ENCODE results near the gene OLFM1.

The OLFM1 gene

DNA sequence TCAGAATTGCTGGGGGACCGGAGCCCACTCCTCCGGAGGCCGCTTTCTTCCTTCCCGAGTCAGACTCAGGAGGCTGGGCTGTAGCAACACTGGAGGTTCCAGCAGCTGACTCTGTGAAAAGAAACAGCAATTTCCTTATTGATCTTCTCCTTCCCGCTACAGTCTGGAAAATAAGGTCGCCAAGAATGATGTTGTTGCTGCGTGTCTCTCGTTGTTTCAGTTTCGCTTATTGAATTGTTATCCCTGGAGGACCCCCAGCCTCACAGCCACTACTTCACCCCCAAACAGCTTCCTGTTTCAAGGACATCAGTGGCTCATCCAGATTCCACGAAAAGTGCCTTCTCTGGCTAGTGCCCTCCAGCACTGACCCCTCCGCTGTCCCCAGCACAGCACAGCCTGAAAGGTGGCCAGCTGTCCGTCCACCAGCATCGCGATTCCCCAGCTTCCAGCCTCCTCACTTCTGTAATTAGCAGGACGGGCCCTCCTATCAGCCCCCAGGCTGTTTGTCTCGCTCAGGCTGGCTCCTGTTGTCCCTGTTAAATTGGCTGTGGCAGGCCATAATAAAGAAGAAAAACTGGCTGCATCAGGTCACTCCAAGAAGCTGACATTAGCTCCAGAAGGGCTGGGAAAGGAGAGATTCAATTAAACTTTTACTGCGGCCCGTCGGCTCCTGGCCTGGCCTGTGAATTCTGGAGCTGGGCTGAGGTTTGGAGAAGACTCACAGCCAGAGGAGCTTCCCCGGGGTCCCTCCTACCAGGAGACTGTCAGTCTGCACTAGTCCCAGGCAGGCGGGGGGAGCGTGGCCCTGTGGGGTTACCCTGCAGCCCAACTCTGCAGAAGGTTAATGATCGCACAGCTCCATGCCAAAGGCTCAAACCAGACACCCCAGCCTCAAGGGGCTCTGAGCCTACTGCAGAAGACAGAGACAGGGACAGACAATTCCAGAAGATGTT, 40.5 kb downstream of the OLFM1 start:
- DNase-seq (ENCODE audit: low read depth), result no peak
- H3K4me3 ChIP-seq (ENCODE audit: low read length), result no peak overlapping the region
- TF ChIP-seq, protein P1, sequence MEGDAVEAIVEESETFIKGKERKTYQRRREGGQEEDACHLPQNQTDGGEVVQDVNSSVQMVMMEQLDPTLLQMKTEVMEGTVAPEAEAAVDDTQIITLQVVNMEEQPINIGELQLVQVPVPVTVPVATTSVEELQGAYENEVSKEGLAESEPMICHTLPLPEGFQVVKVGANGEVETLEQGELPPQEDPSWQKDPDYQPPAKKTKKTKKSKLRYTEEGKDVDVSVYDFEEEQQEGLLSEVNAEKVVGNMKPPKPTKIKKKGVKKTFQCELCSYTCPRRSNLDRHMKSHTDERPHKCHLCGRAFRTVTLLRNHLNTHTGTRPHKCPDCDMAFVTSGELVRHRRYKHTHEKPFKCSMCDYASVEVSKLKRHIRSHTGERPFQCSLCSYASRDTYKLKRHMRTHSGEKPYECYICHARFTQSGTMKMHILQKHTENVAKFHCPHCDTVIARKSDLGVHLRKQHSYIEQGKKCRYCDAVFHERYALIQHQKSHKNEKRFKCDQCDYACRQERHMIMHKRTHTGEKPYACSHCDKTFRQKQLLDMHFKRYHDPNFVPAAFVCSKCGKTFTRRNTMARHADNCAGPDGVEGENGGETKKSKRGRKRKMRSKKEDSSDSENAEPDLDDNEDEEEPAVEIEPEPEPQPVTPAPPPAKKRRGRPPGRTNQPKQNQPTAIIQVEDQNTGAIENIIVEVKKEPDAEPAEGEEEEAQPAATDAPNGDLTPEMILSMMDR (conservative IDR thresholded peaks at IDR 0.05; ENCODE audit: low read depth, low read length), result no peak

DNA sequence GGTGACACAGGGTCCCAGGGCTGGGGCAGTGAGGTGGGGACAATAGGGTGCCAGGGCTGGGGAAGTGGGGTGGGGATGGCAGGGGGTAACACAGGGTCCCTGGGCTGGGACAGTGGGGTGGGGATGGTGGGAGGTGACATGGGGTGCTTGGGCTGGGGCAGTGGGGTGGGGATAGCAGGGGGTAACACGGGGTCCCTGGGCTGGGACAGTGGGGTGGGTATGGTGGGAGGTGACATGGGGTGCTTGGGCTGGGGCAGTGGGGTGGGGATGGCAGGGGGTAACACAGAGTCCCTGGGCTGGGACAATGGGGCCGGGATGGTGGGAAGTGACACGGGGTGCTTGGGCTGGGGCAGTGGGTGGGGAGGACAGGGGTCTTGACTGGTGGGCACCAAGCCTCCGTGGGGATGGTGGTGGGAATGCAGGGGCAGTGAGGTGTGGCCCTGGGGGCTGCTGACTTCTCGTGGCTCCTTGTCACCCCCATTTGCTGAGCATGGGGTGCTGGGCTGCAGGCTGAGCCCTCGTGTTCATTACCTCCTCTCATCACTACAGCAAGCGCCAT, 41.7 kb downstream of the OLFM1 start:
- no peak for DNase-seq (ENCODE audit: low read depth)
- H3K4me3 ChIP-seq (ENCODE audit: low read length), result no peak overlapping the region
- TF ChIP-seq, protein P1 (conservative IDR thresholded peaks at IDR 0.05; ENCODE audit: low read depth, low read length), result no peak

DNA sequence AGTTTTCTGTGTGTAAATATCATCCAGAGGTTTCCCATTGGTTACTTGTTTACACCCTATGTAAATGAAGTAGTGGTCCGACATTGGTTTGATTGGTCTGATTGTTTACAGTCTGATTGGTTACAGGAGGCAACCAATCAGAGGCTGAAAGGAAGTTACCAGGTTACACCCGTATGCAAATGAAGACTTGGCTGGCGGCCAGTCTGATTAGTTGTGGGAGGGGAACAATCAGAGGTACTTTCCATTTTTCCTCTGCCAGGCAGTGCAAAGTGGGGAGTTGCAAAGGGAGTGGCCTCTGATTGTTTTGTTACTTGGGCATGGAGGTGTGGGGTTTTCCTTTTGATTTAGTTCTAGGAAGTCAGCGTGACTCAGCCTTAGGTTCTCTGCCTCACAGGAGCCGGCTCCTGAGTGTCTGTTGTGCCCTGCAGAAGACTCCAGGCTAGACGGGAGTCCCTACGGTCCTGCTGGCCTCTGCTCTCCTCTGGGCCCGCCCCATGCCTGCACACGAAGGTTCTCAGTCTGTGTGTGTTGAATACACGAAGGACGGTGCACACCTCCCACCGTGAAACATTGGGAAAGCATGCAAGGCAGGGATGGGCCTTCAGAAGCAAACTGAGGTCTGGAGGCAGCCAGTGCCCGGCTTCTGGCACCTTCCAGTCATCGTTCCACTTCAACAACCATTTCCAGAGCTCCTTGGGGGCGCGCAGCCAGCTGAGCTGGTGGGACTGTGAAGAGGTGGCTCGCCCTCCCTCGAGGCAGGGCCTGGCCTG, 42.9 kb downstream of the OLFM1 start:
- no peak overlapping the region for H3K4me3 ChIP-seq (ENCODE audit: low read length)
- no peak for DNase-seq (ENCODE audit: low read depth)
- TF ChIP-seq, protein P1 (conservative IDR thresholded peaks at IDR 0.05; ENCODE audit: low read depth, low read length), result no peak

DNA sequence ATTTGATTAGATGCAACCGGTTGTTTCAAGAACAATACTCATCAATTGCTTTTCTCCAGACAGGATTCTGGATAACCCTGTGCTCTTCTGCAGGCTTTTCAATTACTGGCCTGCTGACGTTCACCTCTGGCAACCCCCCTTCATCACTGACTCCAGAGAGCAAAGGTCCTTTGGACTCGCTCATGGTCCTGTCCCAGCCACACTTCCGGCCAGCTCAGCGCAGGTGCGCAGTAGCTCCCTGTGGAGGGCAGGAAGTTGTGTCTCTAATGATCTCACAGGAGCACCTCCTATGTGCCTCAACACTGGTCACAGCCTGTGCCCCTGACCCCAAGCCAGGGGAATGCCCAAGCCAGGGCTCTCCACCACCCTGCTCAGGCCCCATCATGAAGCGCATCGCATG, 44.0 kb downstream of the OLFM1 start:
- no peak overlapping the region for H3K4me3 ChIP-seq (ENCODE audit: low read length)
- no peak for DNase-seq (ENCODE audit: low read depth)
- TF ChIP-seq, protein P1 (conservative IDR thresholded peaks at IDR 0.05; ENCODE audit: low read depth, low read length), result no peak

DNA sequence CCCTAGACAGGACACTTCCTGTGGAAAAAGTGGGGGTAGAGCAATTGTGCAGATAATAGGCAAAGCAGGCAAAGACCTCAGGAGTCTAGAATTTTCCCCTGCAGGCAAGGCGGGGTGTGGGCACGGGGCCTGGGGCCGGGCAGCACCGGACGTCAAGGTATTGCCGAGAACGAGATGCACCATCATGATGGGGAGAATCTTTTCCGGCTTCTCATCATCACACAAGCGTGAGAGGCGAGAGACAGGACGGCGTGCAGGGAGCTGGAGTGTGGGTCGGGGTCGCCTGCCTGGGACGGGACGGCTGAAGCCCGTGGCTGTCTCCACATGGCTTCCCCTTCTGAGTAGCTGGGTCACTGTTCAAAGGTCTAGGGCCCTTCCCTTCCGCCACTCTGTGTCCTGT, 44.5 kb downstream of the OLFM1 start:
- no peak for DNase-seq (ENCODE audit: low read depth)
- H3K4me3 ChIP-seq (ENCODE audit: low read length), result no peak overlapping the region
- TF ChIP-seq, protein P1 (conservative IDR thresholded peaks at IDR 0.05; ENCODE audit: low read depth, low read length), result no peak

DNA sequence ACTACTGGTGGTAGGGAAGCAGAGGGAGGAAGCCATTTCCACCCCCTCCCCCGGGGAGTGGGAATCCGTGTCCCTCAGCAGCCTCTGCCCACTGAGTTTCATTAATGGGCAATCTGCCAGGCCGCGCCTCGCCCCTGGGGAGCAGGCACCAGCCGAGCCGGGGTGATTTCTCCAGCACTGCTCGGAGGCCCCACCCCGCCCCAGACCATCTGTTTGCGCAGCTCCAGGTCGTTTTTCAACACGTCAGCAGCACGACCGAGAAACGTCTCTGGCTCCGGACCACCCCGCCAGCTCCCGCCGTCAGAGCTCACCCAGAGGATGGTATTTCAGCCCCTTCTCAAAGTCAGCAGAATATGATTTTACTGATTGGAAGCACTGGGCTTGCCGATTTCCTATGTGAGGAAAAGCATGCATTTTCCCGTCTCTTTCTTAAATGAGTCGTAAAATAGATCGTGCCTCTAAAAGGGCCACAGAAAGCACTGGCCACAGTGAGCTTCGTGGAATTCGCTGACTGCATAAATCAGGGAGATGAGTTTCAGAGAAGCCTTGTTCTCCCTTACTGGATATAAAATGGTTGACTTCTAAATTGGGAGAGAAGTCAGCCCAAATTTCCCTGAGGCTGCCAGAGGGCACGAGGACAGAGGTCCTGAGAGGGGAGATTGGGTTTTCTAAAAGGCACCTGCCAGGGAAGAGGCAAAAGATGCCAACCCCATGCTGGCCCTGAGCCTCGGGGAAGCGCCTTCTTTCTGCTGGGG, 47.0 kb downstream of the OLFM1 start:
- TF ChIP-seq, protein P1 (conservative IDR thresholded peaks at IDR 0.05; ENCODE audit: low read depth, low read length), result no peak
- no peak overlapping the region for H3K4me3 ChIP-seq (ENCODE audit: low read length)
- no peak for DNase-seq (ENCODE audit: low read depth)
